ENCODE results near the gene UBE2N. TPM values are rescaled to one million over a fixed set of nuclear protein-coding genes. Genes with fewer than 3 reads are reported as not detected.

UBE2N gene
- total and polyA plus RNA-seq, 2 donors (not counting 1 experiment from before 2014, with no cell fraction given), result 56.3 to 83.8 TPM

GRCh38 chr12:93430280-93430679, 11.5 kb downstream of the UBE2N start:
- Histone ChIP-seq H3K27ac (ENCODE audit: low read length in 2 of 2) (no peak overlapping the region), H3K9me3 (ENCODE audit: control extremely low read depth in 1 of 3, control insufficient read depth in 2 of 3, insufficient read depth in 1 of 3, low read length in 2 of 3) (no peaks in the 10 kb centered on the region), H3K4me2 (replicated peaks; ENCODE audit: low read depth, low read length, poor library complexity, severe bottlenecking) (peak overlapping the region; percentile 11), H3K79me2 (ENCODE audit: control insufficient read depth, insufficient read depth, low read length) (peaks cover 99% of the 10 kb centered on the region), H3K4me3 (ENCODE audit: control extremely low read depth in 1 of 5, extremely low read depth in 1 of 5, insufficient read depth in 1 of 5, low read depth in 2 of 5, low read length in 4 of 5) (no peak overlapping the region), H2AFZ (ENCODE audit: insufficient read depth, low read depth, low read length, poor library complexity, severe bottlenecking) (no peak overlapping the region), H3K27me3 (replicated peaks in 1 of 4; ENCODE audit: control extremely low read depth in 1 of 4, control insufficient read depth in 3 of 4, insufficient read depth in 4 of 4, low read length in 3 of 4) (no peaks in the 10 kb centered on the region), H4K20me1 (ENCODE audit: control insufficient read depth, insufficient read depth, low read length, poor library complexity, severe bottlenecking) (peaks cover 65% of the 10 kb centered on the region), H3K36me3 (replicated peaks in 1 of 2; ENCODE audit: control extremely low read depth in 1 of 2, control insufficient read depth in 1 of 2, extremely low read depth in 1 of 2, insufficient read depth in 2 of 2, low read length in 1 of 2) (no peaks in the 10 kb centered on the region), H3K4me1 (ENCODE audit: control insufficient read depth in 2 of 2, insufficient read depth in 2 of 2, low read length in 2 of 2) (peaks cover 75 to 79% of the 10 kb centered on the region in 2 donors), H3K9ac (ENCODE audit: low read length) (no peak overlapping the region)
- Mint-ChIP-seq H3K9me3 (ENCODE audit: insufficient read depth) (no peaks in the 10 kb centered on the region), H3K4me1 (peaks cover 76% of the 10 kb centered on the region), H3K27ac (peak overlapping the region; percentile 67), H3K27me3 (no peaks in the 10 kb centered on the region), H3K4me3 (no peak overlapping the region)
- TF ChIP-seq EZH2 (IDR thresholded peaks at IDR 0.05; ENCODE audit: borderline replicate concordance, insufficient read depth, low read depth, low read length, poor library complexity, severe bottlenecking) (no peak), CTCF (IDR thresholded peaks at IDR 0.05) (no peak)
- ATAC-seq (ENCODE audit: low read depth) (no peak), DNase-seq (no peak)
- ChIA-PET POLR2A (no interaction called here), CTCF (interaction anchor here (0.9 to 5.1 kb wide), 5 partner anchors 9 to 671 kb away, joined by 3 to 44 read pairs (median 4); no protein-coding TSS in a partner anchor)
- no CpG with 5 or more reads among the region's 4 CpGs for WGBS (ENCODE audit: insufficient coverage)
- intact Hi-C loops (cut with micrococcal nuclease), result no loop called here

- peak overlapping the region; percentile 37 for H3K4me3 Mint-ChIP-seq
- CTCF ChIA-PET, result interaction anchor here (0.9 to 2.4 kb wide), 5 partner anchors 8 to 672 kb away, joined by 3 to 17 read pairs (median 4); no protein-coding TSS in a partner anchor
Observed at GRCh38 chr12:93429852-93430251, 11.9 kb downstream of the UBE2N start.

More at GRCh38 chr12:93429852-93430251, 11.9 kb downstream of the UBE2N start:
- WGBS (ENCODE audit: insufficient coverage), result no CpG with 5 or more reads among the region's 1 CpG
- no peak overlapping the region for H3K27ac ChIP-seq (ENCODE audit: low read length in 2 of 2)
- intact Hi-C loops (cut with micrococcal nuclease), result no loop called here
- Mint-ChIP-seq H3K9me3 (ENCODE audit: insufficient read depth) (no peaks in the 10 kb centered on the region), H3K27me3 (no peaks in the 10 kb centered on the region), H3K27ac (peak overlapping the region; percentile 67), H3K4me1 (peaks cover 76% of the 10 kb centered on the region)
- no peak overlapping the region for H2AFZ ChIP-seq (ENCODE audit: insufficient read depth, low read depth, low read length, poor library complexity, severe bottlenecking)
- H3K9ac ChIP-seq (ENCODE audit: low read length), result no peak overlapping the region
- H3K27me3 ChIP-seq (replicated peaks in 1 of 4; ENCODE audit: control extremely low read depth in 1 of 4, control insufficient read depth in 3 of 4, insufficient read depth in 4 of 4, low read length in 3 of 4), result no peaks in the 10 kb centered on the region
- H3K4me1 ChIP-seq (ENCODE audit: control insufficient read depth in 2 of 2, insufficient read depth in 2 of 2, low read length in 2 of 2), result peaks cover 75 to 79% of the 10 kb centered on the region in 2 donors
- no peak for DNase-seq
- H3K4me2 ChIP-seq (replicated peaks; ENCODE audit: low read depth, low read length, poor library complexity, severe bottlenecking), result peak overlapping the region; percentile 11
- peaks cover 65% of the 10 kb centered on the region for H4K20me1 ChIP-seq (ENCODE audit: control insufficient read depth, insufficient read depth, low read length, poor library complexity, severe bottlenecking)
- H3K9me3 ChIP-seq (ENCODE audit: control extremely low read depth in 1 of 3, control insufficient read depth in 2 of 3, insufficient read depth in 1 of 3, low read length in 2 of 3), result no peaks in the 10 kb centered on the region
- no peaks in the 10 kb centered on the region for H3K36me3 ChIP-seq (replicated peaks in 1 of 2; ENCODE audit: control extremely low read depth in 1 of 2, control insufficient read depth in 1 of 2, extremely low read depth in 1 of 2, insufficient read depth in 2 of 2, low read length in 1 of 2)
- no peak for TF ChIP-seq EZH2 (IDR thresholded peaks at IDR 0.05; ENCODE audit: borderline replicate concordance, insufficient read depth, low read depth, low read length, poor library complexity, severe bottlenecking)
- TF ChIP-seq CTCF (IDR thresholded peaks at IDR 0.05), result no peak
- H3K4me3 ChIP-seq (ENCODE audit: control extremely low read depth in 1 of 5, extremely low read depth in 1 of 5, insufficient read depth in 1 of 5, low read depth in 2 of 5, low read length in 4 of 5), result no peak overlapping the region
- H3K79me2 ChIP-seq (ENCODE audit: control insufficient read depth, insufficient read depth, low read length), result peaks cover 99% of the 10 kb centered on the region
- POLR2A ChIA-PET, result no interaction called here
- no peak for ATAC-seq (ENCODE audit: low read depth)
